HG02571 (cell line): ENCODE data around the gene CLNK.

Experiments
- ATAC-seq: cut with Tn5 transposase; IDR thresholded peaks from one replicate; pipeline ENCODE4 v1.9.1; 2021; ENCODE audit warnings: mild to moderate bottlenecking, moderate library complexity; ENCODE audit not compliant: unreplicated experiment

CLNK gene

GRCh38 chr4:10701702-10702460, 17.3 kb upstream of the CLNK start:
- ATAC-seq, result no peak

DNA sequence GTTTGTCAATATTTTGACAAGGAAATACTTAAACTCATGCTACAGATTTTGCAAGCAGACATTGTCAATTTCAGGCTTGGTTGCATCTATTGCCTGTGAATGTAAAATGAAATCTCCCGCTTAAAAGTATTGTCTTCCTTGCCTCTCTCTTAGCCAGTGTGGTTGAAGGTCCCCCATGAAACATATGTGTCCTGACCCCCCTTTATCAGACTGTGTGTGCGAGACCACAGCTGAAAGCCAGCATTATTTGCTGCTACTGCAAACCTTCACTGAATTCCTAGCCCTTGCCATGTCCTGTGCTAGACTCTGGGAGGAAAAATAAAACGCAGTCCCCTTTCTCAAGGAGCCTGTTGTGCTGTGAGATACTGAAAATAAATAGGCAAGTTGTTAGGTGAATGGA, 16.6 kb upstream of the CLNK start:
- ATAC-seq, result no peak

- no peak for ATAC-seq
These were observed 13.6 kb upstream of the CLNK start for GRCh38 chr4:10698172-10698571.

- no peak for ATAC-seq
These were observed 12.5 kb upstream of the CLNK start for GRCh38 chr4:10697086-10697485.

GRCh38 chr4:10696253-10696652, 11.7 kb upstream of the CLNK start:
- ATAC-seq, result no peak

DNA sequence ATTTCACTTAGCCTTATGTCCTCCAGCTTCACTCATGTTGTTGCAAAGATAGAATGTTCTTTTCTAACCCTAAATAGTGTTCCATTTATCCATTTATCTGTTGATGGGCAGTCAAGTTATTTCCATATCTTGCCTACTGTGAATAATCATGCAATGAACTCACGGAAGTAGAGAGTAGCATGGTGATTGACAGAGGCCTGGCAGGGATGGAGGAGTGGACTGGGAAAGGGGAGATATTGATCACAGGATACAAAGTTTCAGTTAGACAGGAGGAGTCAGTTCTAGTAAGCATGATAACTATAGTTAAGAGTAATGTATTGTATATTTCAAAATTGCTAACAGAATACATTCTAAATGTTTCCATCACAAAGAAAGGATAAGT, 10.3 kb upstream of the CLNK start:
- no peak for ATAC-seq

DNA sequence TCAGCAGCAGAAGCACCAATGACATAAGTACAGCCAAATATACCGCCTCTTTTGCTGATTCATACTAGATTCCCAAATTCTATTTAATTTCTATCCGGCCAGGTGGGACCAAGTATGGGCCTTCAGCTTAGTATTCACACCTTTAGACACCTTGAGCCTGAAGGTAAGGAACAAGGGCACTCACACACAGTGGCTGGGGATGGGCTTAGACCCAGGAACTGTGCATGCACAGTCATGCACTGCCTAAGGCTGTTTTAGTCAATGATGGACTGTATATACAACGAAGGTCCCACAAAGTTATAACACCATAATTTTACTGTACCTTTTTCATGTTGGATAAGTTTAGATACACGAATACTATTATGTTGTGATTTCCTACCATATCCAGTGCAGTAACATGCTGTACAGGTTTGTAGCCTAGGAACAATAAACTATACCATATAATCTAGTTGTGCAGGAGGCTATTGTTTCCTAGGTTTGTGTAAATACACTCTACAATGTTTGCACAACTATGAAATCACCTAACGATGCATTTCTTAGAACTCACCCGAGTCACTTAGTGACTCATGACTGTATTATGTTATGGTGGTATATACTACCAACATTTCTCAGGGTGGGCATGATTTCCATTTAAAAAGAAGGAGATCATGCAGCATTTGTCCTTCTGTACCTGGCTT, 9.7 kb upstream of the CLNK start:
- ATAC-seq, result no peak

DNA sequence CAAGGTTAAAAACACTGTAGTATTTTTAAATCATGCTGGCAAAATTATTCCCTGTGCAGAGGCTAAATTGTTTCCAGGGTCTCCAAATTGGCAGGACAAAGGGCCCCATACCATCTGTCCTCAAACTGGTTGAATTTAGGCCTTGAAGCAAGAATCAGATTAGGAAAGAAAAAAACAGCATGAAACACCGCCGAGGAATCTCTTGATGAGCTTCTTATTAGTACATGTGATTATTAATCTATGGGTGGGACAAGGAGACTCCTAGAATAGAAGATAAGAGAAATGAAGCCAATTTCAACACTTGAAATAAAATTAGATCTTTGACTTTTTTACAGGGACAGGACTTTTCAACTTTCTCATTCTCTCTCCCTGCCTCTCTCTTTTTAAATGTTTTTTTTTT, 7.1 kb upstream of the CLNK start:
- no peak for ATAC-seq

DNA sequence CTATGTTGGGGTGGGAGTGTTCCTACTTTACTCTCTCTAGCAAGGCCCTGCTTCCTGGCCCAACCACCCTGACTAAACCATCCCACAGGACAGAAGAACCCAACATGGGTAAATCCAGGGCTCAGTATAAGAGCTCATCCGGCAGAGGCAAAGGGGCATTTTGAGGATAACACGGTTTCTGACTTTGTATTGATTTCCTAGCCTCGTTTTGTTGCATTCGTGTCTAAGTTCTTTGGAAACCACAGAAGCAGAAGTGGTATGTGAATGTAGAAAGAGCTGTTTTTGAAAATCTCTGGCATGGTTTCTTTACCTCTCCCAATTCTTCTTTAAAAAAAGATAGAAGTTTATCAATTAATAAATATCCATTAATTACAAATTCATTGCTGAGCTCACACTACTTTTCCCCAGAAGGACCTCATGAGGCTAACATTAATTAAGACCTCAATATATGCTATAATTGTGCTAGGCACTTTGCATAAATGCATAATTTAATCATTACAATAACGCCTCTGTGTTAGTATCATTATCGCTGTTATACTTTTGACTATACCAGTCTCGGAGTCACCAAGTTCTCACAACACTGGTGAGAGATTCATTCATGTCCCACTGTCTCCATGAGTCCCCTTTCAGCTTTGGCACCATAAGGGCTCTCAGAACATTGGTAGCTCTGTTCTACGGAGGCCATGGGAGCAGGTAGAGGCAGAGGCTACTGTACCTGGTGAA, 5.8 kb upstream of the CLNK start:
- ATAC-seq, result no peak

- no peak for ATAC-seq
These were observed 4.3 kb upstream of the CLNK start for GRCh38 chr4:10688846-10689245.

DNA sequence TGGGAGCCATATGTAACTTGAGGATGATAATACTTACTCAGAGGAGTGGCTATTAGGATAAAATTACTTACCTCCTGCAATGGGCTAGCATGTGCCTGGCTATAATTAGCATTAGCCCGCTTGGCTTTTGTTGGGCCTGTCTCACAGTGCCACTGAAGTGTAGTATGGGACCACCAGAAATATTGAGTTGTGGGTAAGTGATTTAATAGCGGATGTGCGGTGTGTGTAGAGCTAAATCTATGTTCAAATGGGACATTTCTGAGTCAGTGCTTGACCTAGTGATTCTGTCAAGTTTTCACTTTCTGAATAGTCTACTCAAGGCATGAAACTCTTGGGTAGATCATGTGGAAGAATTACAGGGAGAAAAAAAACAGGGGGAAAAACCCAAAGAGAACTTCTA, 3.5 kb upstream of the CLNK start:
- ATAC-seq, result no peak

DNA sequence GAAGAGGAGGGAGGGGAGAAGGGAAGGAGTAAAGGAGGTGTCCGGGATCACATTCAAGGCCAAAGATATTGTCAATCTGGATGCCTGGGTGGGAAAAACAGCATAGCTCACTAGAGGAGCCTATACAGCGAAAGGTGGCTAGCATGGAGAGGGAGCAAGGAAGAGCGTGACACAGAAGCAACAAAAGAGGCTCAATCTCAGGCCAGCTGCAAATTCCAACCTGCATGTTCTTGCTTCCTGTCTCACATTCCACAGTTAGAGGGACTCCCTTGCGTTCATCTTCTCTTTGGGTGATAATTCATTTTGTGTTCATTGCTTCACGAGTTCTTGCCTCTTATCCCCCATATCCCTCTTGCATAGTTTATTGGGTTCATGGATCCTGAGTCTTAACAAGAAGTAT, 3.0 kb upstream of the CLNK start:
- no peak for ATAC-seq

- ATAC-seq, result no peak
These were observed 2.2 kb downstream of the CLNK start for GRCh38 chr4:10682397-10682796.

- no peak for ATAC-seq
These were observed 6.6 kb downstream of the CLNK start for GRCh38 chr4:10677796-10678497.

- peak; percentile 78 for ATAC-seq
These were observed 10.7 kb downstream of the CLNK start for GRCh38 chr4:10673817-10674369.

GRCh38 chr4:10672379-10672778, 12.2 kb downstream of the CLNK start:
- no peak for ATAC-seq

DNA sequence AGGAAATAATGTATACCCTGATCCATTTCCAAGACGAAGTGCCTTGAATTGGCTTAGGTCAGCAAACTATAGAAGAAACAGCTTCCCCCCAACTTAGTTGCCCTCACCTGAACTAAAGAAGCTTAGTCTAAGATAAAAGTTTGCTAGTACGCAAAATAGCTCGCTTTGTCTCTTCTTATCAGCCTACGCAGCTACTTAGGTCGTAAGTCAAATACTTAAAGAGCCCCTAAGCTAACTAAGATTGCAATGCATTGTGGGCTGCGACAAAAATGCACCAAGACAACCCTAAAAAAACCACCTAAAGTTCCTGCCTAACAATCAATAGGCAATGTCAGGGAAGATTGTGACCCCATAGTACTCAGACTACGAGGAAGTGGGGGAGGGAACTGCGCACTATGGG, 12.8 kb downstream of the CLNK start:
- ATAC-seq, result no peak

DNA sequence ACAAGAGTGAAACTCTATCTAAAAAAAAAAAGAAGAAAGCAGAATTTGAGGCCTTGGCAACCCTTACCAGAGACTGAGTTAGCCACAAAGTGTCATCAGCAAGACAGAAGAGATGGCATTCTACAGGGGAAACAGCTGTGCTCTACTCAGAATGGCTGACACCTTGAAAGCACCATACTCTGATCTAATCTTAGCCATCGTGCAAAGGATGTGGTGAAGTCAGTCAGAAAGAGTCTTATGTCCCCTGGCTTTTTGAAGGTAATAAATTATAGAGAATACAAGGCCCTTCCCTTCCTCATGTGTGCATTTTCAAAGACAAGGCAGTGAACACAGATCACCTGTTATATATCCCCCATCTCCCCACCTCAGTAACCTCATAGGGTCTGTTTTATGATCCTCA, 13.2 kb downstream of the CLNK start:
- ATAC-seq, result peak; percentile 88

GRCh38 chr4:10670321-10670720, 14.2 kb downstream of the CLNK start:
- ATAC-seq, result no peak

DNA sequence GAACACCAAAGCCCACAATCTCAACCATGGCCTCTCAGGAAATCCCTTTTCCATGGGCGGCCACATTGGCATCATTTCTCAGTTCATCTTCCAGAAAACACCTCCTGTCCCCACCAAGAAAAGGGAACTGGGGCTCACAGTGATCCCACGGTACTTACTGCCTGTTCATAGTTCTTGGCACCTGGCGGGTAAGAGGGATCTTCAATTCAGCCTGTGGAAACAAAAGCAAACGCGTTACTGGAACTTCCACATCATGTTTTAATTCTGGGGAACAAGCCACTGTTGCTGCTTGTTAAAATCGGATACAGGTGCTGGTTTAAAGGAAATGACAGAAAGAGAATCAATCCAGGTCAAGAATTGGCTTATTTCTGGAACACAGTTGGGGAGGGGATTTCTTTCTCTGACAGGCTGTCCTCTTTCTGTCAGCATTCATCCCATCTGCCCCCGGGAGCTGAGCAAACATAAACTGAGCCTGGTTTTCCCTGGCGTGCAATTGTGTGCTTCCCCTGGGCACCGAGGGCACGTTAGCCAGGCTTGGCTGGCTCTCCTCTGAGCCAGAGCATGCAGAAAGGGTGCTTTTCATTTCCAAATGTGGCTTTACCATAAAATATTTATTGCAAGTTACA, 16.8 kb downstream of the CLNK start:
- no peak for ATAC-seq

DNA sequence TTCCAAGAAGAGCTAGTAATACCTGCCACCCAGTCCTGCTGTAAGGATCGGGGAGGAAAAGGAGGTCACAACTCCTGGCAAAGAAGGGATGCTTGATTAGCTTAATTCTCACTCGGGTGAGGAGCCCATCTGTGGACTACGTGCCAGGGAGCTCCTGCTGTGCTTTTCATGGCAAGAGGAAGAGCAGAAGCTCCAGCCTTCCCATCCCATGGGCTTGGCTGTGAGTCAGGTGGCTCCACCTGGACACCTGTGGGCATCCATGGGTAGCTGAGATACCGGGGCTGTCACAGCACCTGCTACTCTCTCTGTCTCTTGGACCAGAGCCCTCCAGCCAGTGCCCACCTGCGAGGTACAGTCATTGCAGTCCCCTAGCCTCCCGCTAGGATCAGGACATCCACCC, 18.0 kb downstream of the CLNK start:
- no peak for ATAC-seq
